HepG2 (cell line): Measurements from ENCODE around the gene CPED1. TPM values are rescaled to one million over a fixed set of nuclear protein-coding genes. Genes with fewer than 3 reads are reported as not detected.

Experiments used
- ARID2 ChIP-seq: sonication (generic); formaldehyde crosslinking; IDR thresholded peaks from 2 replicates; pipeline ENCODE4 v1.8.1; 2022; ENCODE audit warnings: mild to moderate bottlenecking, missing genetic modification reagents, borderline replicate concordance
- EHMT2 ChIP-seq: fragments of 200-600 bp; sonication (generic); IDR thresholded peaks from 2 replicates; pipeline ENCODE4 v1.7.0; 2017; ENCODE audit warnings: antibody characterized with exemption, low read depth, low read length, borderline replicate concordance
- FOXC1 ChIP-seq: sonication (generic); formaldehyde crosslinking; IDR thresholded peaks from 2 replicates; pipeline ENCODE4 v1.8.0; 2022; ENCODE audit warnings: mild to moderate bottlenecking, missing genetic modification reagents, borderline replicate concordance
- FOXJ3 ChIP-seq: sonication (generic); formaldehyde crosslinking; IDR thresholded peaks from 2 replicates; pipeline ENCODE4 v1.4.0; 2020; ENCODE audit warnings: missing genetic modification reagents, mild to moderate bottlenecking, borderline replicate concordance
- GABPA ChIP-seq, 2 experiments: IDR thresholded peaks; 2 replicates each; pipeline ENCODE4 v1.6.1; 2011 to 2016; ENCODE audit warnings: low read depth in 2 of 2, low read length in 1 of 2, missing biosample characterization in 1 of 2, missing genetic modification characterization in 1 of 2
- IKZF5 ChIP-seq: IDR thresholded peaks from 2 replicates; pipeline ENCODE4 v1.6.1; 2018; ENCODE audit warnings: missing genetic modification reagents, mild to moderate bottlenecking, missing compliant biosample characterization
- POLR2G ChIP-seq: fragments of 200-400 bp; formaldehyde crosslinking; IDR thresholded peaks from 2 replicates; pipeline ENCODE4 v1.6.1; 2018; ENCODE audit warnings: mild to moderate bottlenecking, low read depth, low read length, moderate library complexity
- RFX1 ChIP-seq: fragments of 450-650 bp; IDR thresholded peaks from 2 replicates; pipeline ENCODE4 v1.6.1; 2017
- RNF219 ChIP-seq: sonication (generic); formaldehyde crosslinking; IDR thresholded peaks from 2 replicates; pipeline ENCODE4 v1.5.0; 2020; ENCODE audit warnings: mild to moderate bottlenecking, missing genetic modification reagents
- SNAPC4 ChIP-seq: sonication (generic); formaldehyde crosslinking; IDR thresholded peaks from 2 replicates; pipeline ENCODE4 v1.4.0; 2020; ENCODE audit warnings: mild to moderate bottlenecking, missing genetic modification reagents
- SOX6 ChIP-seq, 2 experiments: fragments of 450-650 bp in 1 of 2; sonication (generic) in 1 of 2; formaldehyde crosslinking in 1 of 2; IDR thresholded peaks; 2 replicates each; pipeline versions ENCODE4 v1.4.0 to v1.6.1; 2017 to 2020; ENCODE audit warnings: antibody characterized with exemption in 1 of 2, mild to moderate bottlenecking in 1 of 2, missing genetic modification reagents in 1 of 2
- SP5 ChIP-seq: IDR thresholded peaks from 2 replicates; pipeline ENCODE4 v1.6.1; 2016; ENCODE audit warnings: low read depth, borderline replicate concordance
- TFDP1 ChIP-seq: IDR thresholded peaks from 2 replicates; pipeline ENCODE4 v1.6.1; 2016; ENCODE audit warnings: missing compliant biosample characterization, missing genetic modification reagents, borderline replicate concordance
- TOPORS ChIP-seq: sonication (generic); formaldehyde crosslinking; IDR thresholded peaks from 2 replicates; pipeline ENCODE4 v1.8.0; 2023; ENCODE audit warnings: mild to moderate bottlenecking, missing genetic modification reagents
- ZBTB33 ChIP-seq: sonication (generic); formaldehyde crosslinking; IDR thresholded peaks from 2 replicates; pipeline ENCODE4 v1.4.0; 2020; ENCODE audit warnings: missing genetic modification reagents
- ZNF777 ChIP-seq: sonication (generic); formaldehyde crosslinking; IDR thresholded peaks from 2 replicates; pipeline ENCODE4 v1.4.0; 2020; ENCODE audit warnings: missing genetic modification reagents
- polyA plus RNA-seq, 8 experiments: library from polyadenylated mRNA; depleted of rRNA in 3 of 8; stranded (reverse) in 7 of 8; unstranded in 1 of 8; fragments of >200 nt; fragmentation: Illumina TruSeq in 4 of 8; extraction: Trizol in 4 of 8; gene quantifications; 2 replicates each; pipeline versions ENCODE4 v1.2.1 to v1.2.3, GENCODE V29; 2011 to 2016; ENCODE audit warnings: low read depth in 4 of 8, missing spikeins in 1 of 8, mixed read lengths in 1 of 8; ENCODE audit not compliant: insufficient read depth in 1 of 8
- total RNA-seq, 5 experiments: library from RNA; depleted of rRNA; stranded (reverse); fragments of >200 nt; fragmentation: Illumina TruSeq; extraction: Trizol; gene quantifications; 2 replicates each; pipeline ENCODE4 v1.2.3, GENCODE V29; 2016; ENCODE audit warnings: low read depth in 1 of 5

The CPED1 gene
- total and polyA plus RNA-seq, 2 of the 13 experiments (the other 11 are each of a cell fraction or from before 2014, with no cell fraction given) = 11.5 to 27.0 TPM

GRCh38 chr7:120950539-120951308 is 37.8 kb upstream of the CPED1 start, which contains the start of gene ING3 (continued):
- no peak for TF ChIP-seq GABPA (IDR thresholded peaks at IDR 0.05; ENCODE audit: low read depth, low read length)
- TF ChIP-seq GABPA (CRISPR knock-in tag; IDR thresholded peaks at IDR 0.05; ENCODE audit: low read depth) = peak; percentile 53
- TF ChIP-seq FOXJ3 (CRISPR knock-in tag) = peak; percentile 54; the same call in 1 of the 2 replicates
- no peak for TF ChIP-seq SOX6 (IDR thresholded peaks at IDR 0.05)
- peak; percentile 32; the same call in 1 of the 2 replicates for TF ChIP-seq SOX6 (CRISPR knock-in tag; IDR thresholded peaks at IDR 0.05)
- TF ChIP-seq POLR2G = peak; percentile 83
- no peak for TF ChIP-seq TOPORS (CRISPR knock-in tag)
- TF ChIP-seq SNAPC4 (CRISPR knock-in tag) = peak; percentile 56; the same call in 1 of the 2 replicates
- no peak for TF ChIP-seq ZBTB33 (CRISPR knock-in tag)
- TF ChIP-seq IKZF5 (CRISPR knock-in tag) = peak; percentile 39; the same call in 1 of the 2 replicates
- TF ChIP-seq FOXC1 (CRISPR knock-in tag) = 0 out of 2 replicates have a peak, but pooled peaks have one; percentile 46
- TF ChIP-seq SP5 (CRISPR knock-in tag) = no peak
- TF ChIP-seq RFX1 = no peak
- peak; percentile 4; the same call in 1 of the 2 replicates for TF ChIP-seq EHMT2
- no peak; the same call in 1 of the 2 replicates for TF ChIP-seq ZNF777
- no peak for TF ChIP-seq ARID2 (CRISPR knock-in tag)
- peak; percentile 70 for TF ChIP-seq TFDP1
- no peak for TF ChIP-seq RNF219 (CRISPR knock-in tag)
